ENCODE results near the gene CLHC1.

DNA sequence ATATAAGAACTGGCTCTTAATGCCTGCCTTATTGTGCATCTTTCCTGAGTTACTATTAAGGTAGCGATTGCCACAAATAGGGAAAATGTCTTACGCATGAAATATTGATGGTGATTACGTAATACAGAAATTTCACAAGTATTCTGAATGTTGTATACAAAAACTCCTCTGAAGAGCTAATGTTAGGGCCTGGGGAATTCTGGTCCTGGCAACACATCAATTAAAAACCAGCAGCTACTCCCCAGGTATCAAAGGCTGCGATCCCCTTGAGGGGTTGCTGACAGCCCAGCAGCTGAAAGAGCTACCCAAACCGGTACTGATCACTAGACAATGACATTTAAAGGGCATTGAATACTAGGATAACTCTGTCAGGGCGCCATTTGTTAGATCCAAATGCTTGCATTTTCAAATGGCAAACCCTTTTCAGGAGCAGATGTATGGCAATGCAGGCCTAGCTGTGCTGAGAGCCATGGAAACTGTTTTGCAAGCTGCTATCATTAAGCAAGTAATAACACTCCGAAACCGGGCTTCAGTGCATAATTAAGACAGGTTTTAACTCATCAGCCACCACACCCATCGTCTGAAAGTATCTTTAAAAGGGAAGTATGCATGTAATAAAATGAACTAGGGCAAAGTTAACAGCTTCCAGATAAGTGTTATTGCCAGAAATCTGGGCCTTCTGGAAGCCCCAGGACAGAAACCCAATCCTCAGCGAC lies 78.4 kb downstream of the CLHC1 start:
- no peak for TF ChIP-seq EZH2 (IDR thresholded peaks at IDR 0.05; ENCODE audit: borderline replicate concordance, low read length)
- TF ChIP-seq, protein P1, sequence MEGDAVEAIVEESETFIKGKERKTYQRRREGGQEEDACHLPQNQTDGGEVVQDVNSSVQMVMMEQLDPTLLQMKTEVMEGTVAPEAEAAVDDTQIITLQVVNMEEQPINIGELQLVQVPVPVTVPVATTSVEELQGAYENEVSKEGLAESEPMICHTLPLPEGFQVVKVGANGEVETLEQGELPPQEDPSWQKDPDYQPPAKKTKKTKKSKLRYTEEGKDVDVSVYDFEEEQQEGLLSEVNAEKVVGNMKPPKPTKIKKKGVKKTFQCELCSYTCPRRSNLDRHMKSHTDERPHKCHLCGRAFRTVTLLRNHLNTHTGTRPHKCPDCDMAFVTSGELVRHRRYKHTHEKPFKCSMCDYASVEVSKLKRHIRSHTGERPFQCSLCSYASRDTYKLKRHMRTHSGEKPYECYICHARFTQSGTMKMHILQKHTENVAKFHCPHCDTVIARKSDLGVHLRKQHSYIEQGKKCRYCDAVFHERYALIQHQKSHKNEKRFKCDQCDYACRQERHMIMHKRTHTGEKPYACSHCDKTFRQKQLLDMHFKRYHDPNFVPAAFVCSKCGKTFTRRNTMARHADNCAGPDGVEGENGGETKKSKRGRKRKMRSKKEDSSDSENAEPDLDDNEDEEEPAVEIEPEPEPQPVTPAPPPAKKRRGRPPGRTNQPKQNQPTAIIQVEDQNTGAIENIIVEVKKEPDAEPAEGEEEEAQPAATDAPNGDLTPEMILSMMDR (conservative IDR thresholded peaks at IDR 0.05 in 1 of 2, IDR thresholded peaks at IDR 0.05 in 1 of 2; ENCODE audit: extremely low read depth in 1 of 2, insufficient read depth in 1 of 2, low read depth in 1 of 2, low read length in 2 of 2) = no peak
